BJ (cell line): ENCODE data around the gene SH2D6. TPM values are rescaled to one million over a fixed set of nuclear protein-coding genes. Genes with fewer than 3 reads are reported as not detected.

ENCODE experiments used
- CTCF ChIA-PET: fragments of 350-600 bp; formaldehyde crosslinking; extraction: SDS; loops from one replicate; lab custom pipeline; 2021; ENCODE audit warnings: antibody characterized with exemption, inconsistent platforms; lab: Yijun Ruan, JAX
- POLR2A ChIA-PET: fragments of 300-600 bp; sonication (Branson Sonifier 250); formaldehyde crosslinking; extraction: SDS; loops from one replicate; lab custom pipeline; 2021; ENCODE audit warnings: antibody characterized with exemption; lab: Charles Lee
- DNase-seq: peaks from one replicate; pipeline ENCODE4 v3.0.0-alpha.2; 2011; ENCODE audit warnings: low read depth
- H3K27me3 ChIP-seq: 2 replicates; pipeline ENCODE4 v1.6.0; 2011; ENCODE audit warnings: low read length; ENCODE audit not compliant: control insufficient read depth, insufficient read depth
- H3K36me3 ChIP-seq: 2 replicates; pipeline ENCODE4 v1.5.1; 2011; ENCODE audit warnings: low read length; ENCODE audit not compliant: control insufficient read depth, insufficient read depth
- H3K4me3 ChIP-seq: 2 replicates; pipeline ENCODE4 v1.5.1; 2011; ENCODE audit warnings: low read depth, mild to moderate bottlenecking, control low read depth, low read length
- CTCF ChIP-seq: IDR thresholded peaks from 2 replicates; pipeline ENCODE4 v1.5.1; 2011; ENCODE audit warnings: low read depth, mild to moderate bottlenecking, control low read depth, inconsistent platforms, low read length, moderate library complexity; ENCODE audit not compliant: insufficient read depth
- polyA plus RNA-seq: library from polyadenylated mRNA; depleted of rRNA; stranded (reverse); fragments of >200 nt; gene quantifications from 2 replicates; pipeline ENCODE4 v1.2.3, GENCODE V29; 2011

SH2D6 gene
- polyA plus RNA-seq, 1 experiment, result 0.18 TPM

GRCh38 chr2:85401464-85401805 is 17.1 kb upstream of the SH2D6 start:
- H3K27me3 ChIP-seq, result no peaks in the 10 kb centered on the region
- DNase-seq, result no peak
- no peak overlapping the region for H3K4me3 ChIP-seq
- H3K36me3 ChIP-seq, result peaks cover 9% of the 10 kb centered on the region
- CTCF ChIA-PET, result interaction anchor here (1.7 to 2.1 kb wide), 2 partner anchors 10 to 235 kb away, joined by 3 to 5 read pairs; no protein-coding TSS in a partner anchor
- POLR2A ChIA-PET, result no interaction called here
- TF ChIP-seq CTCF, result no peak

- ChIA-PET CTCF (interaction anchor here (1.7 to 2.1 kb wide), 2 partner anchors 11 to 235 kb away, joined by 3 to 5 read pairs; no protein-coding TSS in a partner anchor), POLR2A (no interaction called here)
- no peak for DNase-seq
- no peaks in the 10 kb centered on the region for H3K27me3 ChIP-seq
- no peak overlapping the region for H3K4me3 ChIP-seq
- peaks cover 9% of the 10 kb centered on the region for H3K36me3 ChIP-seq
- TF ChIP-seq CTCF, result no peak
Measured at GRCh38 chr2:85401844-85402243, 16.7 kb upstream of the SH2D6 start.

GRCh38 chr2:85405201-85406059 is 13.1 kb upstream of the SH2D6 start:
- ChIA-PET CTCF (interaction anchor here (1.2 kb wide), 1 partner anchor 16 kb away, joined by 3 read pairs; no protein-coding TSS in a partner anchor), POLR2A (no interaction called here)
- H3K36me3 ChIP-seq, result peaks cover 7% of the 10 kb centered on the region
- H3K4me3 ChIP-seq, result no peak overlapping the region
- H3K27me3 ChIP-seq, result no peaks in the 10 kb centered on the region
- no peak for DNase-seq
- no peak for TF ChIP-seq CTCF

- Histone ChIP-seq H3K36me3 (no peaks in the 10 kb centered on the region), H3K4me3 (no peak within 1 kb of the TSS), H3K27me3 (no peaks in the 10 kb centered on the region)
- TF ChIP-seq CTCF, result no peak
- ChIA-PET CTCF (no interaction called here), POLR2A (no interaction called here)
- DNase-seq, result no peak
Measured at GRCh38 chr2:85409845-85410583, 8.5 kb upstream of the SH2D6 start, which contains the start of gene CAPG. TSS of gene CAPG (minus strand) at chr2:85410366. CDS start at chr2:85402145, 8,221 bp downstream.
